SK-N-MC (cell line): ENCODE results near the gene HPF1.

Experiments
- EZH2 ChIP-seq: fragments of 200-600 bp; sonication (generic); IDR thresholded peaks from one replicate; pipeline ENCODE4 v1.6.1; 2017; ENCODE audit warnings: antibody characterized with exemption
- FOXP2 ChIP-seq: optimal IDR thresholded peaks from 2 replicates; pipeline ENCODE3; 2011; ENCODE audit warnings: mild to moderate bottlenecking, moderate library complexity; ENCODE audit not compliant: insufficient read depth; ENCODE audit errors: extremely low read length, control extremely low read depth

DNA sequence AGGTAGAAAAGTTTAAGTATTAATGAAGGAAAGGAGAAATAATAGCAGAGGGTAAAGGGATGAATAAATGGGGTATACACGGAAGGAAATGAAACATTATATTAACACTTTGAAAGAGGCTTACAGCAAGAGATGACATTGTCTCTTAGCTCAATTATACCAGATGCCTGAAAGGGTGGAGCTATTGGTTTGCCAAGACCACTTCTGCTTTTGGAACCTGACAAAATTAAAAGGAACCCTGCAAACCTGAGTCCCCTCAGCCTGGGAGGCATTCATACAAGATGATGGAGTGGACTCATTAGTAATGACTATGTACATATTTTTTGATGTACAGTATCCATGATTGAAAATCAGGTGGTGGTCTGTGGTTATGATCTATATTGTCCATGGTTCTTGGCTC, 45.1 kb upstream of the HPF1 start:
- TF ChIP-seq FOXP2 (no peak), EZH2 (no peak)
